Gastrocnemius medialis (tissue), 4 donors: ENCODE results near the gene RUVBL2. TPM values are rescaled to one million over a fixed set of nuclear protein-coding genes. Genes with fewer than 3 reads are reported as not detected.

Experiments
- ATAC-seq, 2 donors: fragments of 150-250 bp; one replicate each; pipeline ENCODE4 v1.9.1; 2016
- DNase-seq, 2 donors: peaks; one replicate each; pipeline ENCODE4 v3.0.0-alpha.2; 2019
- H3K27ac ChIP-seq, 4 donors: fragments of 200-600 bp; sonication (generic); 1 replicate in 1 of 4; 2 replicates in 3 of 4; pipeline ENCODE4 v1.5.1; 2016 to 2018; ENCODE audit warnings: mild to moderate bottlenecking in 2 of 4, moderate library complexity in 1 of 4
- H3K27me3 ChIP-seq, 3 donors: fragments of 200-600 bp; sonication (generic) in 2 of 3; 1 replicate in 1 of 3; 2 replicates in 2 of 3; pipeline versions ENCODE4 v1.5.1 to v1.6.0; 2016 to 2019; ENCODE audit warnings: mild to moderate bottlenecking in 1 of 3, moderate library complexity in 1 of 3
- H3K36me3 ChIP-seq, 2 donors: fragments of 200-600 bp; sonication (generic) in 1 of 2; one replicate each; pipeline ENCODE4 v1.5.1; 2017 to 2018
- H3K4me1 ChIP-seq, 2 donors: fragments of 200-600 bp; sonication (generic) in 1 of 2; one replicate each; pipeline ENCODE4 v1.5.1; 2016 to 2017; ENCODE audit warnings: mild to moderate bottlenecking in 2 of 2
- H3K4me3 ChIP-seq, 4 donors: fragments of 200-600 bp; sonication (generic) in 3 of 4; 1 replicate in 1 of 4; 2 replicates in 3 of 4; pipeline ENCODE4 v1.5.1; 2016 to 2019; ENCODE audit warnings: mild to moderate bottlenecking in 2 of 4
- H3K9me3 ChIP-seq, 3 donors: fragments of 200-600 bp; sonication (generic) in 2 of 3; 1 replicate in 1 of 3; 2 replicates in 2 of 3; pipeline ENCODE4 v1.5.1; 2016 to 2019
- POLR2A ChIP-seq, 2 donors: fragments of 450-650 bp; IDR thresholded peaks; one replicate each; pipeline ENCODE4 v1.6.1; 2017; ENCODE audit warnings: antibody characterized with exemption in 2 of 2, mild to moderate bottlenecking in 2 of 2, moderate library complexity in 2 of 2
- in situ Hi-C, 4 donors: fragments of 200-750 bp; cut with MboI; loops; one replicate each; pipeline versions ENCODE4 v1.15.0 to v1.8.0; 2017; ENCODE audit warnings: low sequenced_read_pairs in 4 of 4
- intact Hi-C: fragments of 100-400 bp; cut with DNase I; formaldehyde crosslinking; loops from one replicate; pipeline ENCODE4 v1.15.1; 2023; ENCODE audit warnings: low total_unique reads
- total RNA-seq, 4 donors: library from RNA; depleted of rRNA; stranded (reverse); fragments of >200 nt; gene quantifications; one replicate each; pipeline versions ENCODE4 v1.1.0 to v1.2.3, GENCODE V29; 2016
- TF ChIP-seq, protein P1 (sequence below), 5 experiments: fragments of 450-650 bp in 3 of 5; fragments of 200-600 bp in 2 of 5; sonication (generic) in 2 of 5; IDR thresholded peaks in 4 of 5; conservative IDR thresholded peaks in 1 of 5; 1 replicate in 4 of 5; 2 replicates in 1 of 5; pipeline ENCODE4 v1.5.1; 2016 to 2019; ENCODE audit warnings: antibody characterized with exemption in 5 of 5, mild to moderate bottlenecking in 3 of 5, moderate library complexity in 3 of 5

RUVBL2 gene
- total RNA-seq, 4 donors from 2014 or later, result 134 to 185 (median 146) TPM

GRCh38 chr19:49009828-49010227 is 16.1 kb downstream of the RUVBL2 start:
- intact Hi-C loops (no loop called here), in situ Hi-C loops (no loop called here)
- DNase-seq, result no peak
- TF ChIP-seq, protein P1, sequence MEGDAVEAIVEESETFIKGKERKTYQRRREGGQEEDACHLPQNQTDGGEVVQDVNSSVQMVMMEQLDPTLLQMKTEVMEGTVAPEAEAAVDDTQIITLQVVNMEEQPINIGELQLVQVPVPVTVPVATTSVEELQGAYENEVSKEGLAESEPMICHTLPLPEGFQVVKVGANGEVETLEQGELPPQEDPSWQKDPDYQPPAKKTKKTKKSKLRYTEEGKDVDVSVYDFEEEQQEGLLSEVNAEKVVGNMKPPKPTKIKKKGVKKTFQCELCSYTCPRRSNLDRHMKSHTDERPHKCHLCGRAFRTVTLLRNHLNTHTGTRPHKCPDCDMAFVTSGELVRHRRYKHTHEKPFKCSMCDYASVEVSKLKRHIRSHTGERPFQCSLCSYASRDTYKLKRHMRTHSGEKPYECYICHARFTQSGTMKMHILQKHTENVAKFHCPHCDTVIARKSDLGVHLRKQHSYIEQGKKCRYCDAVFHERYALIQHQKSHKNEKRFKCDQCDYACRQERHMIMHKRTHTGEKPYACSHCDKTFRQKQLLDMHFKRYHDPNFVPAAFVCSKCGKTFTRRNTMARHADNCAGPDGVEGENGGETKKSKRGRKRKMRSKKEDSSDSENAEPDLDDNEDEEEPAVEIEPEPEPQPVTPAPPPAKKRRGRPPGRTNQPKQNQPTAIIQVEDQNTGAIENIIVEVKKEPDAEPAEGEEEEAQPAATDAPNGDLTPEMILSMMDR (IDR thresholded peaks at IDR 0.05 in 4 of 5, conservative IDR thresholded peaks at IDR 0.05 in 1 of 5), result no peak
- TF ChIP-seq POLR2A (IDR thresholded peaks at IDR 0.05), result no peak
- H3K36me3 ChIP-seq, result peaks cover 0 to 85% of the 10 kb centered on the region in 2 donors
- no peak overlapping the region for H3K4me3 ChIP-seq
- no peak overlapping the region for H3K27ac ChIP-seq
- no peaks in the 10 kb centered on the region for H3K4me1 ChIP-seq
- H3K27me3 ChIP-seq, result no peaks in the 10 kb centered on the region
- ATAC-seq, result no peak
- no peaks in the 10 kb centered on the region for H3K9me3 ChIP-seq

- in situ Hi-C loops, result no loop called here
- DNase-seq (no peak), ATAC-seq (no peak)
- intact Hi-C loops, result no loop called here
- Histone ChIP-seq H3K4me1 (no peaks in the 10 kb centered on the region), H3K27me3 (no peaks in the 10 kb centered on the region), H3K4me3 (no peak overlapping the region), H3K36me3 (peaks cover 0 to 85% of the 10 kb centered on the region in 2 donors), H3K27ac (no peak overlapping the region), H3K9me3 (no peaks in the 10 kb centered on the region)
- TF ChIP-seq, protein P1 (IDR thresholded peaks at IDR 0.05 in 4 of 5, conservative IDR thresholded peaks at IDR 0.05 in 1 of 5), result no peak
- TF ChIP-seq POLR2A (IDR thresholded peaks at IDR 0.05), result no peak
These were observed 16.8 kb downstream of the RUVBL2 start for GRCh38 chr19:49010453-49010852.

GRCh38 chr19:49011194-49011593 is 17.5 kb downstream of the RUVBL2 start:
- H3K4me3 ChIP-seq, result no peak overlapping the region
- peaks cover 0 to 85% of the 10 kb centered on the region in 2 donors for H3K36me3 ChIP-seq
- TF ChIP-seq POLR2A (IDR thresholded peaks at IDR 0.05), result no peak
- TF ChIP-seq, protein P1 (IDR thresholded peaks at IDR 0.05 in 4 of 5, conservative IDR thresholded peaks at IDR 0.05 in 1 of 5), result no peak
- in situ Hi-C loops, result no loop called here
- DNase-seq (no peak), ATAC-seq (no peak)
- intact Hi-C loops, result no loop called here
- H3K27me3 ChIP-seq, result no peaks in the 10 kb centered on the region
- no peaks in the 10 kb centered on the region for H3K9me3 ChIP-seq
- H3K4me1 ChIP-seq, result no peaks in the 10 kb centered on the region
- no peak overlapping the region for H3K27ac ChIP-seq

GRCh38 chr19:49014123-49014869 is 20.6 kb downstream of the RUVBL2 start:
- H3K27me3 ChIP-seq, result peaks cover 0 to 10% (median 8%) of the 10 kb centered on the region in 3 donors
- in situ Hi-C loops (no loop called here), intact Hi-C loops (no loop called here)
- no peak overlapping the region for H3K27ac ChIP-seq
- peaks cover 13 to 17% of the 10 kb centered on the region in 2 donors for H3K4me1 ChIP-seq
- DNase-seq (no peak), ATAC-seq (no peak)
- TF ChIP-seq, protein P1 (IDR thresholded peaks at IDR 0.05 in 4 of 5, conservative IDR thresholded peaks at IDR 0.05 in 1 of 5), result no peak
- TF ChIP-seq POLR2A (IDR thresholded peaks at IDR 0.05), result no peak
- H3K9me3 ChIP-seq, result no peaks in the 10 kb centered on the region
- no peak overlapping the region for H3K4me3 ChIP-seq
- peaks cover 0 to 62% of the 10 kb centered on the region in 2 donors for H3K36me3 ChIP-seq
